Small intestine (tissue), 7 donors: ENCODE data around the gene REXO5. TPM values are rescaled to one million over a fixed set of nuclear protein-coding genes. Genes with fewer than 3 reads are reported as not detected.

ENCODE experiments used
- DNase-seq, 2 donors: peaks; one replicate each; pipeline versions ENCODE4 v3.0.0 to v3.0.0-alpha.2; 2013
- FAIRE-seq: peaks from 2 replicates; lab custom pipeline; 2012; peaks lifted over from hg19 to GRCh38; lab: Jason Lieb, UNC
- H3K27ac ChIP-seq, 3 donors: one replicate each; pipeline ENCODE4 v1.5.1; 2013; ENCODE audit warnings: low read length in 2 of 3, mild to moderate bottlenecking in 2 of 3, control low read depth in 1 of 3, inconsistent platforms in 1 of 3, low read depth in 1 of 3, moderate library complexity in 1 of 3
- H3K27me3 ChIP-seq, 3 donors: one replicate each; pipeline ENCODE4 v1.6.1; 2013; ENCODE audit warnings: low read length in 3 of 3, inconsistent platforms in 1 of 3; ENCODE audit not compliant: control insufficient read depth in 3 of 3, insufficient read depth in 3 of 3
- H3K36me3 ChIP-seq, 3 donors: one replicate each; pipeline ENCODE4 v1.6.1; 2013; ENCODE audit warnings: low read length in 3 of 3, inconsistent platforms in 1 of 3, low read depth in 1 of 3, mild to moderate bottlenecking in 1 of 3, moderate library complexity in 1 of 3; ENCODE audit not compliant: control insufficient read depth in 3 of 3, insufficient read depth in 2 of 3
- H3K4me1 ChIP-seq, 3 donors: one replicate each; pipeline ENCODE4 v1.6.1; 2013; ENCODE audit warnings: low read length in 2 of 3, inconsistent platforms in 1 of 3, low read depth in 1 of 3, mild to moderate bottlenecking in 1 of 3, moderate library complexity in 1 of 3; ENCODE audit not compliant: control insufficient read depth in 3 of 3, insufficient read depth in 2 of 3
- H3K4me3 ChIP-seq, 3 donors: one replicate each; pipeline ENCODE4 v1.5.1; 2013; ENCODE audit warnings: low read length in 3 of 3, control low read depth in 1 of 3, inconsistent platforms in 1 of 3, low read depth in 1 of 3, mild to moderate bottlenecking in 1 of 3, moderate library complexity in 1 of 3
- H3K9me3 ChIP-seq, 2 donors: one replicate each; pipeline ENCODE4 v1.6.1; 2013; ENCODE audit warnings: low read depth in 1 of 2, low read length in 1 of 2; ENCODE audit not compliant: control insufficient read depth in 2 of 2, insufficient read depth in 1 of 2
- WGBS, 3 donors: extraction: QIAGEN DNeasy Blood & Tissue Kit; methylation state at CpG; one replicate each; pipeline ENCODE4 v1.1.7; 2013; 5-methylcytosine and 5-hydroxymethylcytosine counted together
- polyA plus RNA-seq, 4 donors: library from polyadenylated mRNA; stranded (reverse) in 3 of 4; unstranded in 1 of 4; fragments of 200-250 nt in 3 of 4; fragments of 120-200 nt in 1 of 4; gene quantifications; one replicate each; pipeline versions ENCODE4 v1.2.1 to v1.2.3, GENCODE V29; 2013
- donor health status: healthy with polysubstance abuse.
- donor health status: control.
- donor health status: control.
- donor health status: Bipolar disorder and iron deficiency.
- donor health status: healthy.

The REXO5 gene
- polyA plus RNA-seq, 4 donors: 0.54 to 9.6 (median 3.3) TPM

GRCh38 chr16:20766294-20766693 is 40.0 kb upstream of the REXO5 start:
- peaks cover 0 to 3% of the 10 kb centered on the region in 2 donors for H3K9me3 ChIP-seq
- no peak overlapping the region for H3K4me3 ChIP-seq
- 85 to 94% (median 91%) methylated on average over 5 of the region's 5 CpGs for WGBS, 3 donors
- no peak overlapping the region for H3K27ac ChIP-seq
- no peaks in the 10 kb centered on the region for H3K36me3 ChIP-seq
- peaks cover 0 to 9% (median 0%) of the 10 kb centered on the region in 3 donors for H3K4me1 ChIP-seq
- no peaks in the 10 kb centered on the region for H3K27me3 ChIP-seq
- no peak for FAIRE-seq
- DNase-seq: no peak

- Histone ChIP-seq H3K27me3 (no peaks in the 10 kb centered on the region), H3K36me3 (no peaks in the 10 kb centered on the region), H3K9me3 (no peaks in the 10 kb centered on the region), H3K4me1 (peaks cover 0 to 9% (median 0%) of the 10 kb centered on the region in 3 donors), H3K4me3 (no peak overlapping the region), H3K27ac (no peak overlapping the region)
- FAIRE-seq (no peak), DNase-seq (no peak)
These were observed 38.8 kb upstream of the REXO5 start for GRCh38 chr16:20767577-20767976.

- FAIRE-seq (no peak), DNase-seq (no peak)
- no peak overlapping the region for H3K4me3 ChIP-seq
- H3K27me3 ChIP-seq: no peaks in the 10 kb centered on the region
- H3K4me1 ChIP-seq: peaks cover 0 to 9% (median 0%) of the 10 kb centered on the region in 3 donors
- H3K27ac ChIP-seq: no peak overlapping the region
- 97 to 100% (median 98%) methylated on average over 1 of the region's 1 CpG for WGBS, 3 donors
- no peaks in the 10 kb centered on the region for H3K9me3 ChIP-seq
- no peaks in the 10 kb centered on the region for H3K36me3 ChIP-seq
These were observed 38.2 kb upstream of the REXO5 start for GRCh38 chr16:20768121-20768520.

DNA sequence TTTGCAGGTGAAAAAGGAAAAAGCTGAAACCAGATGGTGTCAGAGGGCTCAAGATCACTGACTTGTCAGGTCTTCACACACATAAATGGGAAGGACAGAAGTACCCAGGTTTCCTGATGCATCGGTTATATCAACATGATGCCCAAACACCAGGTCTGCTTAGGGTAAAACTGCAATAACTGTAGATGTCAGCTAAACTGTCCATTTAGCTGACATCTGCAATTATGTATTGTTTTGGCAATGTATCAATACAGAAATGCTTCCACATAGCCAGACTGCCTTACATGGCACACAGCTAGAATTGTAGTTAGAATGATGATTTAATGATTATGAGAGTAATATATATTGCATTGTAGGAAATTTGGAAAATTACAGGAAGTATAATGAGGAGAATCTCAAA is 37.5 kb upstream of the REXO5 start:
- DNase-seq: no peak
- Histone ChIP-seq H3K36me3 (no peaks in the 10 kb centered on the region), H3K9me3 (no peaks in the 10 kb centered on the region), H3K27ac (no peak overlapping the region), H3K4me3 (no peak overlapping the region), H3K27me3 (no peaks in the 10 kb centered on the region), H3K4me1 (peaks cover 0 to 9% (median 0%) of the 10 kb centered on the region in 3 donors)
- FAIRE-seq: no peak
- 67 to 100% (median 90%) methylated on average over 1 of the region's 1 CpG for whole genome bisulfite sequencing, 3 donors

- Histone ChIP-seq H3K36me3 (peaks cover 0 to 2% (median 0%) of the 10 kb centered on the region in 3 donors), H3K4me1 (no peaks in the 10 kb centered on the region), H3K4me3 (no peak overlapping the region), H3K27me3 (no peaks in the 10 kb centered on the region), H3K9me3 (no peaks in the 10 kb centered on the region), H3K27ac (no peak overlapping the region)
- DNase-seq (no peak), FAIRE-seq (no peak)
- WGBS, 3 donors: 62 to 82% (median 79%) methylated on average over 3 of the region's 3 CpGs
These were observed 32.6 kb upstream of the REXO5 start for GRCh38 chr16:20773679-20774078.

DNA sequence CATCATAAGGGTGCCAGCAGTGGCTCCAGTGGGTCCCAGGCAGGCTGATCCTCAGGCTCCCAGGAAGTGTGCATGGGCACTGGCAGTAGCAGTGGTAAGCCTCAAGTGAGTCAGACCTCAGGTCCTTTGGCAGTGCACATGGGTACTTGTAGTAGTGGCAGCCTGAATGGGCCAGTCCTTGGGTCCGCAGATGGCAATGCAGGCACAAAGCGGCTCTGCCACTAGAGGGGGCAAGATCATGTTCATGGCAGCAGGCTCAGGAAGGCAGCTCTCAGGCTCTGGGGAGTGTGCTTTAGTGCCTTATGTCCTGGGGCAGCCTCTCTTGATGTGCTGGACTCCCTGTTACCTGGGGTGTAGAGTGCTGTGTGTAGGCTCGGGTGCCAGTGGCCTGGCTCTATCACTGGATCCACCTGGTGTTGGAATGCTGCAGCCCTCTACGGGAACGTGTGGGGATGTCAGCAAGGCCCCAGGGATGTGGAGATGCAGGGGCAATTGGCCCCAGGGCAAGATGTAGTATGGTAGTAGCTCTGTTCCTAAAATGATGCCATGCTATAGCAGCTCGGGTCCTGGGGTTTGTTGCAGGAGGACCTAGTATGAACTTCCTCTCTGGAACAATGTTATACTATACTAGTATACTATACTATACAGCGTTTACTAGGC is 31.5 kb upstream of the REXO5 start:
- 73 to 77% (median 76%) methylated on average over 7 of the region's 7 CpGs for WGBS, 3 donors
- H3K27ac ChIP-seq: no peak overlapping the region
- H3K36me3 ChIP-seq: peaks cover 0 to 4% (median 2%) of the 10 kb centered on the region in 3 donors
- no peaks in the 10 kb centered on the region for H3K4me1 ChIP-seq
- DNase-seq: peak; percentile 74 to 76
- FAIRE-seq: no peak
- H3K9me3 ChIP-seq: no peaks in the 10 kb centered on the region
- H3K27me3 ChIP-seq: no peaks in the 10 kb centered on the region
- no peak overlapping the region for H3K4me3 ChIP-seq

DNA sequence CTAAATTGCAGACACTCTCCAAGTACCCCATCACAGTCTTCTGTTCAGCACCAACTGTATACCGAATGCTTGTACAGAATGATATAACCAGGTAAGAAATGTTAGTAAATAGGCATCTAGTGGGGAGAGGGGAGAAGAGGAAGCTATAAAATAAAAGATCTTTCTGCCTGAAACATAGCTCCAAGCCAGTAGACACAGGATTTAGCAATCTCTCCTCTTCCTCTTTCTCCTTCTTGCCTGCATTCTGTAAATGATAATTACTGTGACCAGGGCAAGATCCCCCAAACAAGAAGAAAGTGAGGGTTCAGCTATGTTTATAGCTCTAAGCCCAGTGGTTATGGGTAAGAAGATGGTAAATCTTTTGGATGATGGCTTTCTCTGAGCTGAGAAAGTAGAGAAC is 24.6 kb upstream of the REXO5 start:
- Histone ChIP-seq H3K27ac (no peak overlapping the region), H3K9me3 (no peaks in the 10 kb centered on the region), H3K27me3 (no peaks in the 10 kb centered on the region), H3K4me3 (no peak overlapping the region), H3K36me3 (peaks cover 0 to 4% (median 2%) of the 10 kb centered on the region in 3 donors), H3K4me1 (no peaks in the 10 kb centered on the region)
- no peak for FAIRE-seq
- DNase-seq: no peak
- WGBS, 3 donors: 81 to 92% (median 91%) methylated on average over 1 of the region's 1 CpG

- no peaks in the 10 kb centered on the region for H3K4me1 ChIP-seq
- FAIRE-seq: no peak
- H3K36me3 ChIP-seq: peaks cover 0 to 4% (median under 1%) of the 10 kb centered on the region in 3 donors
- H3K27me3 ChIP-seq: no peaks in the 10 kb centered on the region
- no peak overlapping the region for H3K27ac ChIP-seq
- H3K9me3 ChIP-seq: no peaks in the 10 kb centered on the region
- H3K4me3 ChIP-seq: no peak overlapping the region
- DNase-seq: no peak
- WGBS, 3 donors: 88 to 93% (median 90%) methylated on average over 2 of the region's 2 CpGs
These were observed 23.9 kb upstream of the REXO5 start for GRCh38 chr16:20782470-20782869.

DNA sequence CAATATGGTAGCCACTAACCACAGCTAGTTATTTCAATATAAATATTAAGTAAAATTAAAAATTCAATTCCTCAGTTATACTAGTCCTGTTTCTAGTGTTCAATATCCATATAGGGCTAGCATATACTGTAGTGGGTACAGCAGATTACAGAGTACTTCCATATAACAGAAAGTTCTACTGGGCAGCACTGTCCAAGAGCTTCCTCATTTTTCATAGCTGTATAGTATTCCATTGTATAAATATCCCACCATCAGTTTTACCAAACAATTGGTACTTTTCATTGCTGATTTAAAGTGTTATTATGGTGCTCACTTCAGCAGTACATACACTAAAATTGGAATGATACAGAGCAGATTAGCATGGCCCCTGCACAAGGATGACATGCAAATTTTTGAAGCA is 22.1 kb upstream of the REXO5 start:
- H3K4me3 ChIP-seq: no peak overlapping the region
- DNase-seq: no peak
- no peaks in the 10 kb centered on the region for H3K4me1 ChIP-seq
- H3K36me3 ChIP-seq: peaks cover 0 to under 1% (median 0%) of the 10 kb centered on the region in 3 donors
- H3K27me3 ChIP-seq: no peaks in the 10 kb centered on the region
- no peak overlapping the region for H3K27ac ChIP-seq
- no peaks in the 10 kb centered on the region for H3K9me3 ChIP-seq
- no peak for FAIRE-seq
